Hematopoietic multipotent progenitor cell (in vitro differentiated cells): ENCODE results near the gene NFATC1. TPM values are rescaled to one million over a fixed set of nuclear protein-coding genes. Genes with fewer than 3 reads are reported as not detected.
A peak's percentile ranks its signal among the peaks of the same experiment; 100 is the strongest.
"Not testable (repeated sequence)": the region's sequence is repeated elsewhere in the genome, so short reads cannot be mapped to it uniquely, and the experiment has no call there.

Source experiments
- DNase-seq, 3 donors: peaks; one replicate each; pipeline ENCODE4 v3.0.0-alpha.2; 2011 to 2015; ENCODE audit warnings: low read depth in 2 of 3, low spot score in 2 of 3
- total RNA-seq: library from RNA; depleted of rRNA; stranded (reverse); fragments of >200 nt; gene quantifications from one replicate; pipeline ENCODE4 v1.2.3, GENCODE V29; 2012

The NFATC1 gene
- total RNA-seq, 1 donor, result 49.3 TPM

DNA sequence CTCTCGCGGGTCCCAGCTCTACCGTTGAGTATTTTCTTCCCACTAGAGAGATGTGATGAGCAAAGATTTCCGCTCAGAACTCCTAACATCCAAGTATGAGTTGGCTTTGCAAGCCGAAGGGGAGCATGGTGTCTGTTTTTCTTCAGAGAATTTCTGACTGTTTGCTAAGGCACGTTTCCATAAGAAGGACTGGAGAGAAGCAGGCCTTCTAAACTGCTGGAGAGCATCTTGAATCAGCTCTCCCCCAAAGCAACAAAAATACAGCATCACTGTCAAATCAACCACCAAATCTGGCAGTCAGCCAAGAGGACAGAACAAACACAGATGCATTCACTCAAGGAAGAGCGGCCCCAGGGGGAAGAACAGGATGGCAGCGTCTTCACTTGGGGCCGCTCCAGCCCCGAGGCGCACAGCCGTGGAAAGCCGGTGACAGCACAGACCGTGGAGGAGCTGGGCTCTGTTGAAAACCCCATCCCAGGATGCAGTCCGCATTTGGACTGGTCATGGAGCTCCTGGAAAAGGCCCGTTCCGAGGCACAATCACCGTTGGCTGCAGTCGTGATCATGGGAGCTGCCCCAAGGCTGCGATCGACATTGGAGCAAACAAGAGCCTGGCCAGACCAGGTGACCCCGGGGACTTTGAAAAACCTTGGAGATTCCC is 101.4 kb downstream of the NFATC1 start:
- DNase-seq, result peak in 1 of 3 donors; percentile 14

DNA sequence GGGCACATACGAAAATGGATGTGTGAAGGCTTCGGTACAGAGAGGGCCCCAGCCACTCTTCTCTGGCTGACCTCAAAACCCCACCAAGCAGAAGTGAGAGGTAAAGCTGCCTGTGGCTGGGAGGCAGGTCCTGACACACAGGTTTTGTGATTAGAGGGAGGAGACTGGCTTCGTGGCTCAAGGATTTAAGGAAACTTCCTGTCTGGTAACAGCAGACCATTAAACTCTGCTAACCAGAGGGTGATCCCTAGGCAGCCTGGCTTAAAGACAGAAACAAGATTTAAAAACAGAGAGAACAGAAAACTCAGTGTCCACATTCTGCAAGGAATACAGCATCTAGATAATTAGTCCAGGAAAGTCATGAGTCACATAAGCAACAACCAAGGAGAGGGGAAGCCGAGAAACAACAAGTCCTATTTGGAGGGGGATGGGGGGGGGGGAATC is 101.9 kb downstream of the NFATC1 start:
- DNase-seq, result no peak

DNA sequence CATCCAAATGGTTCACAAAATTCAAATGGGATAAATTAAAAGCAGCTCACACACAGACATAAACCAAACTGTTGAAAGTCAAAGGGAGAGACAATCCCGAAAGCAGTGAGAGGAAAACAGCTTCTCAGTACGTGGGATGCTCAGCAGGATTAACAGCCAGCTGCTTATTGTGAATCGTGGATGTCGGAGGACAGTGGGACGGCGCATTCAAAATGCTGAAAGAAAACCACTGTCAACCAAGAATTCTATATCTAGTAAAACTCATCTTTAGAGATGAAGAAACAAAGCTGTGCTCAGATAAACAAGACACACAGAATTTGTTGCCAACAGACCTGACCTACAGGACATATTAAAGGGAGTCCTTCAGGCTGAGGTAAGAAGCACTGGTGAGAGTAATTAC is 102.9 kb downstream of the NFATC1 start:
- peak in 1 of 3 donors; percentile 46 for DNase-seq

DNA sequence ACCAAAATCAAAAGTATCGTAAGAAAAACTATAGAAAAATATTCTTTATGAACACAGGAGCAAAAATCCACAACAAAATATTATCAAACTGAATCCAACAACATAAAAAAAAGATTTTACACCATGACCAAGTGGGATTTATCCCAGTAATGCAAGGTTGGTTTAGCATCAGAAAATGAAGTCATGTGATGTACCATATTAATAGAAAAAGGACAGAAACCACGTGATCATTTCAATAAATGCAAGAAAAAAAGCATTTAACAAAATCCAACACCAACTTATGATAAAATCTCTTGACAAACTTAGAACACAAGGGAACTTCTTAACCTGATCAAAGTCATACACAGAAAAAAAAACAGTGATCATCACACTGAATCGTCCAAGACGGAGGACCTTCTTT is 105.3 kb downstream of the NFATC1 start:
- DNase-seq, result no peak

DNA sequence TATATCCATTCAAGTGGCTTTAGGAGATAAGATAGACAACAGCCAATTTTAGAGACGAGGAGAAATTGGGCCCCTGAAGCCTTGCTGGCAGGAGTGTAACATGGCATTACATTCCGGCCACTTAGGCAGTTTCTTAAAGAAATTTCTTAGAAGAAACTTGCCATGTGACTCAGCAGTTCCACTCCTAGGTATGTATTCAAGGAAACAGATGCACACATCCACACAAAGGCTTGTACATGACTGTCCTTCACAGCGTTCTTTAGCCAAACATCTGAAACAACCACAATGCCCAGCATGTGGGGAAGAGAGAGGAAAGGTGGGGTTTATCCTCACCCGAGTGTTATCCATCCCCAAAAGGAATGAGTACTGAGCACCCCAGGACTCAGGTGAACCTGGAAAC is 107.1 kb downstream of the NFATC1 start:
- DNase-seq, result peak in 2 of 3 donors; percentile 33 to 75

DNA sequence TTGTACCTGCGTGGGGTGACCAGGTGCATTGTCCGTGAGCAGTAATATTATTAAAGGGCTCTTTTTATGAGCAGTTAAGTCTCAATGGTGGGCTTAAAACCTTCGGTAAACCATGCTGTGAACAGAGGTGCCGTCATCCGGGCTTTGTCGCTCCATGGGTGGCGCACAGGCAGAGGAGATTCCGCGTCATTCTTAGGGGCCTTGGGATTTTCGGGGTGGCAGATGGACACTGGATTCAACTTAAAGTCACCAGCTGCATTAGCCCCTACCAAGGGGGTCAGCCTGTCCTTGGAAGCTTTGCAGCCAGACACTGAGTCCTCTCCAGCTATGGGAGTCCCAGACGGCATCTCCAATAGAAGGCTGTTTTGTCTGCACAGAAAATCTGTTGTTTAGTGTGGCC is 107.7 kb downstream of the NFATC1 start:
- no peak for DNase-seq

DNA sequence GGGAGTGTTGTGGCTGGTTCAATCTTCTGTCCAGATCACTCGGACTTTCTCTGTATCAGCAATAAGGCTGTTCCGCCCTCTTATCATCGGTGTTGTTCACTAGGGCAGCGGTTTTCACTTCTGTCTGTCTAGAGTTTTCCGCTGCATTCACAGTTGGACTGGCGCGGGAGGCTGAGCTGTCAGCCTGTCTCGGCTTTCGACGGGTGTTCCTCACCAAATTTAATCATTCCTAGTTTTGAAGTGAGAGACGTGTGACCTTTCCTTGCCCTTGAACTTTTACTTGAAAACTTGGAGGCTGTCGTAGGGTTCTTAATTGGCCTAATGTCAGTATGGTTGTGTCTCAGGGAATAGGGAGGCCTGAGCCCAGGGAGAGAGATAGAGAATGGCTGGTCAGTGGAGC is 108.3 kb downstream of the NFATC1 start:
- DNase-seq, result no peak

DNA sequence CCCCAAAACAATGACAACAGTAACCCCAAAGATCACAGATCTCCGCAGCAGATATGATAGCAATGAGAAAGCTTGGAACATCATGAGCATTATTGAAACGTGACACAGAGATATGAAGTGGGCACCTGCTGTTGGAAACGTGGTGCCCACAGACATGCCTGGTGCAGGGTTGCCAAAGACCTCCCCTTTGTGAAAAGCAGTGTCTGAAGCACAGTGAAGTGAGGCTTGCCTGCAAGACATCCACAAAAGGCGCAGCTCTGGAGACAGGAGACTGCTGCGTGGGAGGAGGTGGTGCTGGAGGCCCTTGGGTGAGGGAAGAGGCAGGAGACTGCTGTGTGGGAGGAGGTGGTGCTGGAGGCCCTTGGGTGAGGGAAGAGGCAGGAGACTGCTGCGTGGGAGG is 108.8 kb downstream of the NFATC1 start:
- DNase-seq, result not testable (repeated sequence)

DNA sequence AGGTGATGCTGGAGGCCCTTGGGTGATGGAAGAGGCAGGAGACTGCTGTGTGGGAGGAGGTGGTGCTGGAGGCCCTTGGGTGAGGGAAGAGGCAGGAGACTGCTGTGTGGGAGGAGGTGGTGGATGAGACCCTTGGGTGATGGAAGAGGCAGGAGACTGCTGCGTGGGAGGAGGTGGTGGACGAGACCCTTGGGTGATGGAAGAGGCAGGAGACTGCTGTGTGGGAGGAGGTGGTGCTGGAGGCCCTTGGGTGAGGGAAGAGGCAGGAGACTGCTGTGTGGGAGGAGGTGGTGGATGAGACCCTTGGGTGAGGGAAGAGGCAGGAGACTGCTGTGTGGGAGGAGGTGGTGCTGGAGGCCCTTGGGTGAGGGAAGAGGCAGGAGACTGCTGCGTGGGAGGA is 109.7 kb downstream of the NFATC1 start:
- not testable (repeated sequence) for DNase-seq

DNA sequence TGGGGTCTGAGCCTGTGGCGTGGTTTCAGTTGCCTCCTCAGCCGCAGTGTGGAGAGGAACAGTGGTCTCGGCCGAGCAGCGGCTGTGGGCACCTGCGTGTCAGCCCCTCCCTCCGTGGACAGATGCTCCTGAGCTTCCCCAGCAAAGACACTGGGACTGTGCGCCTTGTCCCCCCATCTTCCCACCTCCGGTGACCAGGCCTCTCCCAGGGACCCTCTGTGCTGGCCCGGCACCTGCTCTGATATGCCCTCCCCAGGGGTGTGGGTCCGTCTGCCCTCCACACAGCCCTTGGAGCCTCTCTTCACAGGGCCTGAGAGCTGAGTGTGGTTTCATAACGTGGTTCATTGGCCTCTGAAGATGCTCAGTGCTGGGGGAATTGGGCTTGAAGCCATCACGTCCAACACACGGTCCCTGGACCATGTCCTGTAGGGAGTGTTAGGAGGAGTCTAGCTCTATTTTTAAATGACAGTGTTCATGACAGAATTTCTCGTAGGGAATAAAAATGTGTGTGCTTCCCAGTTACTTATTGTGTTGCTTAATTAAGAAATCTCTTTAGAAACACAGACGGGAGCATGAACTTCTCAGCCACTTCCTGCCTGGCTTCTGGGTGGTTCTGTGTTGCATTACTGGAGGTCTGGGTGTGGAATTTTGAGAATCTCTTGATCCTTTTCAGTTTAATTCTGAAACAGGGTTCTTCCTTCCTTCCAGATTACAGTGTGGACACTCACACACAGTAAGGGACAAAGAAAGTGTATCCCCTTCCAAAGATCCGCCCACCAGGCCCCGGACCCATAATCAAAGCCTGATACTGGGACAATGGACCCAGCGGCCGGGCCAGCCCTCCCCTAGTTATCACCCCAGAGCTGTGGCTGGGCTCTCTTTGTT is 110.7 kb downstream of the NFATC1 start:
- peak in 1 of 3 donors; percentile 43 for DNase-seq

DNA sequence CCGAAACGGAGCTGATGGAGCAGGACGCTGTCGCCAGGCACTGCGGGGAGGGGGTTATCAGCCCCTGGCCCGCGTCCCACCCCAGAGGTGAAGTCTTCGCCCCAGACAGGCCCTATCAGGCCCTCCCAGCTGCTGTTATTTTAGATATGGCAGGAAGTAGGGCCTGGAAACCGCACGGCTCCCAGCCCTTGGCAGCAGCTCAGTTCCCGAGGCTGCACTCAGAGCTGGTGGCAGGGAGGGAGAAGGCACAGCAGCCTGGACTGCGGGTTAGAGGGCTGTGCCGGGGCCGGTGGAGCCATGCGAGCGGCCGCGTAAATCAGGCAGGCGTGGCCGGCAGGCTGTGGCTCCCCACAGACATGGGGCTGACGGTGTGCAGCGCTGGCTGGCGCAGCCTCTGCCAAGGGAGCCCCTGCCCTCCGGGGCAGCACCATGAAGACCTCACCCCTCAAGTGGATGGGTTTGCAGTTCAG is 111.4 kb downstream of the NFATC1 start:
- peak in 2 of 3 donors; percentile 86 to 96 for DNase-seq

DNA sequence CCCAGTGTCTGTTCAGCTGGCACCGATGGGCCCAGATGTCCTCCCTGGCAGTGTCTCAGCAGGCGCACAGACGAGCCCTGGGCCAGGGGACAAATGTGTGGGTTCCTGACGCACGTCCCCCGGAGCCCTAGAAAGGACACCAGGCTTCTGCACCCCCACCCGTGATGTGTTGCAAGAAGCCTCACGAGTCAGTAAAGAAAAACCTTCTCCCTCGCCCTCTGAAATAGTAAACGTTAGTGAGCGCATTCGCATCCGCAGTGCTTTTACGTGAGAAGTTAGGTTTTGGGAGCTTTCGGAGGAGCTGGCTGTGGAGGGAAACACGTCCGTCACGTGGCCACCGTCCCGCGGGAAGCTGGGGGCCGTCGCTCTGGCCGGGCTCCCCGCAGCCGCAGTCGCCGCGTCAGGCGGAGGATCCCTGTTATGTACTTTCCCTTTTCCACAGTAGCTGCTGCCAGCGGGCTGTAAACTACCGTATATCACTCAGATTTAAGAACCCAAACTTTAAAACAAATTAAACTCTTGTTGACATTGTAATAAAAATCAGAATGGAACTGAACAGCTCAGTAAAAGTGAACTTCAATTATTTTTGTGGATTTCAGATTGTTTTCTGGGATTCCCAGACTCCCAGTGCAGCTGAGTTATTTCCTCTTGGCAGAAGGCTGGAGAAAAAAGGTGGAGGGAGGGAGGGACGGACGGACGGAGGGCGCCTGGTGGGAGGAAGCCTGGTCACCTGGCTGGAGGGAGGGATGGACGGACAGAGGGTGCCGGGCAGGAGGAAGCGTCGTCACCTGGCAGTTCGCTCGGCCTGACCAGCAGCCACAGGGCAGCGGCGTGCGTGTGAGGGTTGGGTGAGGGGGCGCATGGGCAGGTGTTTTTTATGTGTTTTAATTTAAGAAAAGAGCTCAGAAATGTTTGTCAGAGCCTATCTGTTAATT is 112.1 kb downstream of the NFATC1 start:
- peak in 2 of 3 donors; percentile 64 to 72 for DNase-seq

DNA sequence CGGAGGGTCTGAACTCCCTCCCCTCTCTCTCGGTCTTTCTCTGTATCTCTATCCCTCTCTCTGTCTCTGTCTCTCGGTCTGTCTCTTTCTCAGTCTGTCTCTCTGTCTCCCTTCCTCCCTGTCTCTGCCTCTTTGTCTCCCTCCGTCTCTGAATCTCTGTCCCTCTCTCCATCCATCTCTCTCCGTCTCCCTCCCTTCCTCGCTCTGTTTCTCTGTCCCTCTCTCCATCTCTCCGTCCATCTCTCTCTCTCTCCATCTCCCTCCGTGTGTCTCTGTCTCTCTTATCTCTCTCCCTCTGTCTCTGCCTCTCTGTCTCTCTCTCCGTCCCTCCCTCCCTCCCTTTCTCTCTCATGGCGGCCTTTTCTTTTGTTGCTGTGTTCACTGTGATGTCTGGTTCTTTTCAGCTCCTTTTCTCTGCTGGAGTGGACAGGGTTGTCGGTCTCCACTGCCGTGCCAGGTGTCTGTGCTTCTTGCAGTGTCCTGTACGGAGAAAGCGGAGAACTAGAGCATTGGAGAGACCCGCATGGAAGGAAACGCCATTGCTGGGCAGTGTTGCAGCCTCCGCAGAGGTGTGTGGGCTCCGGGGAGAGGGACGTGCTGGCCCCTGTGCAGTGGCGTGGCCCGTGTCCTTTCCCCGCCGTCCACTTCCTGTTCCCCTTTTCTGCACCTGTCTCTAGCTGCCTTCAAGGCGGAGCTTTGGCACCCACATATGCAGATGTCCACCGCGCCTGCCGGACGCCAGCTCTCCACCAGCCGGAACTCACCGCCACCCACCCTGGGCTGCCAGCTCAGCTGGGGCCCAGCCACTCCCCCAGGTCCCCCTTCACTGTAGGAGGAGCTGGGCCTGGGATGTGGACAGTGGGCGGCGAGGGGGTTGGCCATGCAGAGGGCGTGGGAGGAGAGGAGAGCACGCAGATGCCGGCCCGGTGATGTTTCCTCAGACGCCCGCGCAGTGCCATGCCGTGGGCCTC is 113.1 kb downstream of the NFATC1 start:
- peak in 2 of 3 donors; percentile 46 to 66 for DNase-seq

DNA sequence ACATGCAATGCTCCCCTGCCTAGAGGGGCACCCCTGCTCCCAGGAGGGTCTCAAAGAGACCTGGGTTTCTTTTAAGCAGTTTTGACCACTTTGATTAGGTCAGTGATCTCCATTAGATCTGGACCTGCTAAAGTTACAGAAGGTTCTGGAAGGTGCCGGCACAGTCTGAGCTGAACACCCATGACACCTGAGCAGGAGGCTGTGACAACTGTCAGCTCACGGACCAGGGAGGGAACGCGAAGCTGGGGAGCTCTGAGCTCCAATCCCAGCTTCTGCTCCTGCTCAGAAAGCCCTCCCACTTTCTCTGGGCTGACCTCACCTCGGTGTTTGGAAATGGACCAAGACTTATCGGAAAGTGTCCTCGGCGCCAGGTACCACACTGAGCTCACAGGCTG is 113.8 kb downstream of the NFATC1 start:
- no peak for DNase-seq

DNA sequence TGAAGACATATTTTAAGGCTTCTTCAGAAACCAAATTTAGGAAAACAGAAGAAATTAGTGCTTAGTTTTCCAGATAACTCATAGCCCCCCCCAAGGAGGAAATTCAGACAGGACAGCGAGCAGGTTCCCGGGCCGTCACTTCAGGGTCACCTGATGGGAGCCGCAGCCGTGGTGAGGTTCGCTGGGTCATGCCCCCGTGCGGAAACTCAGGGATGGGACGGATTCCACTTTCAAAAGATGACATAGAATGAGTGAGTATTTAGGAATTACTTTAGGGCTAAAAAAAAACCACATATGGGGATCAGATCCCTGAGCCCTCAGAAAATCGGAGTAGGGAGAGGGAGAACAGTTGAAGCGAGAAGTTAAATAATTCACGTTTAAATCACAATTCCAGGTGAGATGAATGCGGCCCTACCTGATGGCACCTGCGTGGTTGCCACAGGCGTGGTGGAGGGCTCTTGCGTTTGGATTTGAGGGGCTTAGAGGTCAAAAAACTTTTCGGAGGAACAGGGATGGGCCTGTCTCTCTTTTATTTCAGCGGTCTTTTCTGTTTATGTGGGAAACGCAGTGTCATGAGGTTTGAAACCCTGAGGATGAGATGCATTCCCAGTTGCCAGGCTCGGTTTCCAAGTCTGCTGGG is 114.4 kb downstream of the NFATC1 start:
- no peak for DNase-seq

DNA sequence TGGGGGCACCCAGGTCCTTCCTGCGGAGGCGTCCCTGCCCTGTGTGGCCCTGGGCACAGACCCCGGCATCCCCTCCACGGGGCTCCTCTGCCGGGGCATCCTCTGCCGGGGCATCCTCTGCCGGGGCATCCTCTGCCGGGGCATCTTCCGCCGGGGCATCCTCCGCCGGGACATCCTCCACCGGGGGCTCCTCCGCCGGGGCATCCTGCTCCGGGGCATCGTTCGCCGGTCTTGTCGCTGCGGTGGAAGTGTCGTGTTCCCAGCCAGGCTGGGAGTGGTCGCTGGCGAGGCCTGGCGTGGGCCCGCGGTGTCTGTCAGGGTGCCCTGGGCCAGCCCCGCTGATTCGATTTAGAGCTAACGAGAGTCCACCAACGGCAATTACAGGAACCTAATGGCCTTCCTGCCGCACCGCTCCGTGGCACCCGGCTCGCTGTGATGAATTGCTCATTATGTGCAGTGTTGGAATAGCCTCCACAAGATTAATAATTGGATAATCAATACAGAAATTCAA is 115.1 kb downstream of the NFATC1 start:
- DNase-seq, result no peak

DNA sequence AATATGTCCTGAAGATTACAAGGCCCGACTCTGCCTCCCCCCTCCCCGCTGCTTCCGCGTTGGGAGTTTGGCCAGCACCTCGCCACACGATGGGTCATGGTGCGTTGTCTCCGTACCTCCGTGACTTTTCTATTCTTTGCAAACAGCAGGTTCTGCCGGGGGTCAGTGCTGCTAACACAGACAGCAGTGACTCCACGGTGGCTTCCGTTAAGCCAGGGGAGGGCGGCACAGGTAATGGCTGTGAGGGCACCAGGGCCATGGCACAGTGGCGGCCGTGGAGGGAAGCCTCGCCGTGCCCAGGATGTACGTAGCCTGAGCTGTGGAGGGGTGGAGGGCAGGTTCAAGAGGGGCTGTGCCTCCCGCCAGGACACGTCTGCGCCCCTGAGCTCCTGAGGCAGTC is 115.5 kb downstream of the NFATC1 start:
- no peak for DNase-seq

DNA sequence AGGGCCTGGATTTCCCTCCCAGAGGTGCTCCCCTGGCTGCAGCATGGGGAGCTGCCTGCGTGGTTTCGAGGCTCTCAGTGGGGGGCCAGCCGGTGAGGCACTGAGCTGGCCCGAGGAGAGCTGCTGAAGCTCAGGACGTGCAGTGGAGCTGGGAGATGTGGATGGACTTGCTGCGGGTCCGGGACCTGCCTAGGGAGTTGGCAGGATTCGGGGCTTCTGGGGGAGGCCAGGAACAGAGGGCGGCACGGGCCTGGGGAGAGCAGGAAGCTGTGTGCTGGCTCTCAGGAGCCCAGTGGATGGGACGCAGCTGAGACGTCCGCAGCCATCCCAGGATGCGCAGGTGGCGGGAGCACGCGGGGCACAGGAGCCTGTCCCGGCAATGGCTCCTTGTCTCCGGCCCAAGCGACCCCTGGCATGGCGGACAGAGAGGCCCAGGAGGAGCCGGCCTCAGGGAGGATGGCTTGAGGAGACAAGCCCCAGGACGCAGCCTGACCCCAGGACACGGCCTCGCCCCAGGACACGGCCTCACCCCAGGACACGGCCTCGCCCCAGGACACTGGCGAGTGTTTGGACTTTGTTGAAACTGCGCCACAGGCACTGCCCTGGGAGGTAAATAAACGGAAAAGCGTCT is 116.1 kb downstream of the NFATC1 start:
- DNase-seq, result no peak
